ENCODE data around the gene GLDC. TPM values are rescaled to one million over a fixed set of nuclear protein-coding genes. Genes with fewer than 3 reads are reported as not detected.

GLDC gene
- total and polyA plus RNA-seq, 10 of the 15 experiments (the other 5 are each of a cell fraction or from before 2014, with no cell fraction given): 33.1 to 165 (median 114) TPM

DNA sequence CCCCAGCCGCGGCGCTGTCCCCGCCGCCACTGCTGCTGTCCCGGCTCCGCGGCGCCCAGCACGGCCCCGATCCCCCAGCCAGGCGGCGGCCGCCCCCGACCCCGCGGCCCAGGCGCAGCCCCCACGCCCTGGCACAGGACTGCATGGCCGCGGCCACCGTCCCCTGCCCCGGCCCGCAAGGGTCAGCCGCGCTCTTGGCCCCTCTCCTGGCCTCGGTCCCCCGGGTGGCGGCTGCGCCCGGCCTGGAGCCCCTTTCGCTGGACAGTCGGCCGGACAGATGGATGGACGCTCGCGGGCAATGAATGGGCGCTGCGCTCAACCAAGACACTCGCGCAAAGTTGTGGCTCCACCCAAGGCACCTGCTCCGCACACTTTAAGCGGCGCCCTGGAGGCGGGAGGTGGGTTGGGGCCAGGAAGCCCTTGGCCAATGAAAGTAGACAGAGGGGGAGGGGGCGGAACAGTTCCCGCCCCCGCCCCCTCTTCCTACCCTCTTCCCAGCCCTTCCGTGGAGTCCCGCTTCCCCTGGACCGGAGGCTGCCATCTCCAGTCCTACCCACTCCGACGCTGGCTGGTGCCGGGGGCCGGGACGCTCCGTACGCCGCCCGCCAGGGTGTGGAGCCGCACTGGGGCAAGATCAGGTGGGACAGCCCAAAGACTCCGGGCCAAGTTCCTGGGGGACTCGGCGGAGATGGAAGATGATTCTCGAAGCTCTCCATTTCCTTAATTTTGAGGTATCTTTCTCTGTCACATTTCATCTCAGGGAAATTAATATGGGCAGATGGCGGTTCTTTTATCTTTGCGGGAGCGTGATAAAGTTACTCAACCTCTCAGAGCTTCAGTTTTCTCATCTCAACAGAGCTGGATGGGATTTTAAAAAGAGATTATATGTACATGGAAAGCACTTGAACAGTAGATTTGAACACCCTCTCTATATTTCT, at the start of gene GLDC (continued):
- TF ChIP-seq, protein P1, sequence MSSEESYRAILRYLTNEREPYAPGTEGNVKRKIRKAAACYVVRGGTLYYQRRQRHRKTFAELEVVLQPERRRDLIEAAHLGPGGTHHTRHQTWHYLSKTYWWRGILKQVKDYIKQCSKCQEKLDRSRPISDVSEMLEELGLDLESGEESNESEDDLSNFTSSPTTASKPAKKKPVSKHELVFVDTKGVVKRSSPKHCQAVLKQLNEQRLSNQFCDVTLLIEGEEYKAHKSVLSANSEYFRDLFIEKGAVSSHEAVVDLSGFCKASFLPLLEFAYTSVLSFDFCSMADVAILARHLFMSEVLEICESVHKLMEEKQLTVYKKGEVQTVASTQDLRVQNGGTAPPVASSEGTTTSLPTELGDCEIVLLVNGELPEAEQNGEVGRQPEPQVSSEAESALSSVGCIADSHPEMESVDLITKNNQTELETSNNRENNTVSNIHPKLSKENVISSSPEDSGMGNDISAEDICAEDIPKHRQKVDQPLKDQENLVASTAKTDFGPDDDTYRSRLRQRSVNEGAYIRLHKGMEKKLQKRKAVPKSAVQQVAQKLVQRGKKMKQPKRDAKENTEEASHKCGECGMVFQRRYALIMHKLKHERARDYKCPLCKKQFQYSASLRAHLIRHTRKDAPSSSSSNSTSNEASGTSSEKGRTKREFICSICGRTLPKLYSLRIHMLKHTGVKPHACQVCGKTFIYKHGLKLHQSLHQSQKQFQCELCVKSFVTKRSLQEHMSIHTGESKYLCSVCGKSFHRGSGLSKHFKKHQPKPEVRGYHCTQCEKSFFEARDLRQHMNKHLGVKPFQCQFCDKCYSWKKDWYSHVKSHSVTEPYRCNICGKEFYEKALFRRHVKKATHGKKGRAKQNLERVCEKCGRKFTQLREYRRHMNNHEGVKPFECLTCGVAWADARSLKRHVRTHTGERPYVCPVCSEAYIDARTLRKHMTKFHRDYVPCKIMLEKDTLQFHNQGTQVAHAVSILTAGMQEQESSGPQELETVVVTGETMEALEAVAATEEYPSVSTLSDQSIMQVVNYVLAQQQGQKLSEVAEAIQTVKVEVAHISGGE (CRISPR knock-in tag; IDR thresholded peaks at IDR 0.05): no peak
- TF ChIP-seq SMAD5 (IDR thresholded peaks at IDR 0.05; ENCODE audit: low read depth) (0 out of 2 replicates have a peak, but pooled peaks have one; percentile 1), JUNB (IDR thresholded peaks at IDR 0.05) (no peak), PML (IDR thresholded peaks at IDR 0.05; ENCODE audit: low read length) (no peak), CEBPB (IDR thresholded peaks at IDR 0.05; ENCODE audit: borderline replicate concordance in 1 of 2, low read depth in 2 of 2, low read length in 2 of 2) (no peak), TCF7 (IDR thresholded peaks at IDR 0.05; ENCODE audit: borderline replicate concordance) (no peak), POLR2AphosphoS5 (IDR thresholded peaks at IDR 0.05; ENCODE audit: low read length) (peak; percentile 57; the same call in 1 of the 2 replicates), SREBF1 (IDR thresholded peaks at IDR 0.05; ENCODE audit: low read length) (no peak), MAX (IDR thresholded peaks at IDR 0.05; ENCODE audit: low read depth, low read length) (0 out of 2 replicates have a peak, but pooled peaks have one; percentile 10), POLR2A (IDR thresholded peaks at IDR 0.05; ENCODE audit: low read depth, low read length) (peak; percentile 80), RBBP5 (conservative IDR thresholded peaks at IDR 0.05) (no peak), CHD4 (IDR thresholded peaks at IDR 0.05) (no peak), MYC (IDR thresholded peaks at IDR 0.05; ENCODE audit: insufficient read depth, insufficient read length, insufficient replicate concordance, low read length, severe bottlenecking) (no peak), ZNF217 (IDR thresholded peaks at IDR 0.05) (no peak), ZSCAN29 (IDR thresholded peaks at IDR 0.05) (no peak), IRF5 (IDR thresholded peaks at IDR 0.05; ENCODE audit: borderline replicate concordance) (no peak), STAT1 (conservative IDR thresholded peaks at IDR 0.05) (no peak), SREBF2 (IDR thresholded peaks at IDR 0.05; ENCODE audit: low read length) (no peak), HDAC2 (IDR thresholded peaks at IDR 0.05) (no peak), BRCA1 (IDR thresholded peaks at IDR 0.05; ENCODE audit: low read depth, low read length) (no peak), TARDBP (IDR thresholded peaks at IDR 0.05; ENCODE audit: borderline replicate concordance) (no peak), NBN (IDR thresholded peaks at IDR 0.05) (no peak), POLR2AphosphoS2 (IDR thresholded peaks at IDR 0.05; ENCODE audit: low read depth, low read length) (no peak), RB1 (IDR thresholded peaks at IDR 0.05; ENCODE audit: borderline replicate concordance) (no peak), SMC3 (IDR thresholded peaks at IDR 0.05; ENCODE audit: borderline replicate concordance, low read length) (no peak), WRNIP1 (IDR thresholded peaks at IDR 0.05; ENCODE audit: borderline replicate concordance, low read depth, low read length) (no peak)
- TF ChIP-seq, protein P2, sequence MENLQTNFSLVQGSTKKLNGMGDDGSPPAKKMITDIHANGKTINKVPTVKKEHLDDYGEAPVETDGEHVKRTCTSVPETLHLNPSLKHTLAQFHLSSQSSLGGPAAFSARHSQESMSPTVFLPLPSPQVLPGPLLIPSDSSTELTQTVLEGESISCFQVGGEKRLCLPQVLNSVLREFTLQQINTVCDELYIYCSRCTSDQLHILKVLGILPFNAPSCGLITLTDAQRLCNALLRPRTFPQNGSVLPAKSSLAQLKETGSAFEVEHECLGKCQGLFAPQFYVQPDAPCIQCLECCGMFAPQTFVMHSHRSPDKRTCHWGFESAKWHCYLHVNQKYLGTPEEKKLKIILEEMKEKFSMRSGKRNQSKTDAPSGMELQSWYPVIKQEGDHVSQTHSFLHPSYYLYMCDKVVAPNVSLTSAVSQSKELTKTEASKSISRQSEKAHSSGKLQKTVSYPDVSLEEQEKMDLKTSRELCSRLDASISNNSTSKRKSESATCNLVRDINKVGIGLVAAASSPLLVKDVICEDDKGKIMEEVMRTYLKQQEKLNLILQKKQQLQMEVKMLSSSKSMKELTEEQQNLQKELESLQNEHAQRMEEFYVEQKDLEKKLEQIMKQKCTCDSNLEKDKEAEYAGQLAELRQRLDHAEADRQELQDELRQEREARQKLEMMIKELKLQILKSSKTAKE (IDR thresholded peaks at IDR 0.05; ENCODE audit: low read depth, poor library complexity, severe bottlenecking): no peak

All from GM12878 (cell line).